Stimulated activated CD8-positive, alpha-beta memory T cell treated with anti-CD3 and anti-CD28 coated beads, Interleukin-15, amount 100 ng/mL, for 24 hours (primary cell): ENCODE measurements around the gene FKRP.

Experiments
- DNase-seq: peaks from one replicate; pipeline ENCODE4 v3.0.0-alpha.2; 2020; ENCODE audit warnings: low read depth

FKRP gene

GRCh38 chr19:46732172-46732938 is 13.5 kb upstream of the FKRP start:
- DNase-seq = no peak

GRCh38 chr19:46732966-46733689 is 12.7 kb upstream of the FKRP start:
- no peak for DNase-seq

GRCh38 chr19:46733690-46734292 is 12.1 kb upstream of the FKRP start:
- DNase-seq = no peak

- no peak for DNase-seq
These were observed 9.1 kb upstream of the FKRP start for GRCh38 chr19:46736531-46737297.

- DNase-seq = no peak
These were observed 8.6 kb upstream of the FKRP start for GRCh38 chr19:46737298-46737654.

- DNase-seq = no peak
These were observed 8.1 kb upstream of the FKRP start for GRCh38 chr19:46737761-46738171.

- DNase-seq = no peak
These were observed 6.5 kb upstream of the FKRP start for GRCh38 chr19:46739290-46739771.

GRCh38 chr19:46741447-46741846 is 4.4 kb upstream of the FKRP start:
- DNase-seq = no peak

- DNase-seq = no peak
These were observed 2.9 kb upstream of the FKRP start for GRCh38 chr19:46742926-46743480.

GRCh38 chr19:46744005-46744691 is 1.7 kb upstream of the FKRP start:
- no peak for DNase-seq

GRCh38 chr19:46745030-46745429 is 827 bp upstream of the FKRP start:
- no peak for DNase-seq

GRCh38 chr19:46746281-46747057 is 612 bp downstream of the FKRP start, which contains the start of gene STRN4:
Gene STRN4 (minus strand): TSS chr19:46746450. CDS start chr19:46746430, 20 bp downstream.
- DNase-seq = no peak

GRCh38 chr19:46748325-46749109 is 2.7 kb downstream of the FKRP start:
- peak; percentile 65 for DNase-seq

- DNase-seq = no peak
These were observed 7.7 kb downstream of the FKRP start for GRCh38 chr19:46753420-46754155.

- DNase-seq = no peak
These were observed 9.4 kb downstream of the FKRP start for GRCh38 chr19:46755077-46755852.

GRCh38 chr19:46755853-46756543 is 10.1 kb downstream of the FKRP start:
- no peak for DNase-seq

- no peak for DNase-seq
These were observed 10.7 kb downstream of the FKRP start for GRCh38 chr19:46756544-46756888.

GRCh38 chr19:46759206-46759605 is 13.3 kb downstream of the FKRP start:
- DNase-seq = no peak
